Transverse colon (tissue), 4 donors: Measurements from ENCODE around the gene KRTAP4-3.

ENCODE experiments used
- EP300 ChIP-seq: sonication (generic); formaldehyde crosslinking; IDR thresholded peaks from one replicate; pipeline ENCODE4 v1.6.1; 2017; ENCODE audit warnings: antibody characterized with exemption, low read depth
- POLR2A ChIP-seq: fragments of 450-650 bp; IDR thresholded peaks from one replicate; pipeline ENCODE4 v1.6.1; 2016; ENCODE audit warnings: antibody characterized with exemption, mild to moderate bottlenecking, moderate library complexity
- POLR2AphosphoS5 ChIP-seq, 3 donors: sonication (generic); formaldehyde crosslinking; IDR thresholded peaks; one replicate each; pipeline ENCODE4 v1.6.1; 2016; ENCODE audit warnings: antibody characterized with exemption in 3 of 3
- TF ChIP-seq, protein P1 (sequence below), 5 experiments: fragments of 200-600 bp in 3 of 5; fragments of 450-650 bp in 2 of 5; sonication (generic) in 3 of 5; IDR thresholded peaks; 1 replicate in 2 of 5; 2 replicates in 3 of 5; pipeline ENCODE4 v1.5.1; 2016 to 2017; ENCODE audit warnings: antibody characterized with exemption in 5 of 5, inconsistent platforms in 3 of 5, mild to moderate bottlenecking in 2 of 5, moderate library complexity in 1 of 5

- TF ChIP-seq, protein P1, sequence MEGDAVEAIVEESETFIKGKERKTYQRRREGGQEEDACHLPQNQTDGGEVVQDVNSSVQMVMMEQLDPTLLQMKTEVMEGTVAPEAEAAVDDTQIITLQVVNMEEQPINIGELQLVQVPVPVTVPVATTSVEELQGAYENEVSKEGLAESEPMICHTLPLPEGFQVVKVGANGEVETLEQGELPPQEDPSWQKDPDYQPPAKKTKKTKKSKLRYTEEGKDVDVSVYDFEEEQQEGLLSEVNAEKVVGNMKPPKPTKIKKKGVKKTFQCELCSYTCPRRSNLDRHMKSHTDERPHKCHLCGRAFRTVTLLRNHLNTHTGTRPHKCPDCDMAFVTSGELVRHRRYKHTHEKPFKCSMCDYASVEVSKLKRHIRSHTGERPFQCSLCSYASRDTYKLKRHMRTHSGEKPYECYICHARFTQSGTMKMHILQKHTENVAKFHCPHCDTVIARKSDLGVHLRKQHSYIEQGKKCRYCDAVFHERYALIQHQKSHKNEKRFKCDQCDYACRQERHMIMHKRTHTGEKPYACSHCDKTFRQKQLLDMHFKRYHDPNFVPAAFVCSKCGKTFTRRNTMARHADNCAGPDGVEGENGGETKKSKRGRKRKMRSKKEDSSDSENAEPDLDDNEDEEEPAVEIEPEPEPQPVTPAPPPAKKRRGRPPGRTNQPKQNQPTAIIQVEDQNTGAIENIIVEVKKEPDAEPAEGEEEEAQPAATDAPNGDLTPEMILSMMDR (IDR thresholded peaks at IDR 0.05), result no peak
- no peak for TF ChIP-seq POLR2A
- peak in 1 of 3 donors; percentile 7 for TF ChIP-seq POLR2AphosphoS5 (IDR thresholded peaks at IDR 0.05)
- TF ChIP-seq EP300, result no peak
These were observed 31.5 kb upstream of the KRTAP4-3 start for GRCh38 chr17:41199421-41200078.
